GM12878 (cell line): ENCODE measurements around the gene MORC3. TPM values are rescaled to one million over a fixed set of nuclear protein-coding genes. Genes with fewer than 3 reads are reported as not detected.

Experiments
- BHLHE40 ChIP-seq, 2 experiments: fragments of 450-650 bp in 1 of 2; IDR thresholded peaks; 2 replicates each; pipeline ENCODE4 v1.6.1; 2011 to 2017; ENCODE audit warnings: low read depth in 2 of 2, borderline replicate concordance in 1 of 2, improper control_type of control experiment in 1 of 2, low read length in 1 of 2, mild to moderate bottlenecking in 1 of 2
- E2F4 ChIP-seq: IDR thresholded peaks from 2 replicates; pipeline ENCODE4 v1.6.1; 2012; ENCODE audit warnings: low read depth, low read length, improper control_type of control experiment
- EGR1 ChIP-seq, 2 experiments: IDR thresholded peaks; 1 replicate in 1 of 2; 2 replicates in 1 of 2; pipeline ENCODE4 v1.6.1; 2011 to 2012; ENCODE audit warnings: low read depth in 2 of 2, low read length in 2 of 2, borderline replicate concordance in 1 of 2, mild to moderate bottlenecking in 1 of 2, moderate library complexity in 1 of 2
- ELK1 ChIP-seq: IDR thresholded peaks from 2 replicates; pipeline ENCODE4 v1.6.1; 2012; ENCODE audit warnings: low read depth, low read length, improper control_type of control experiment
- ETV6 ChIP-seq, 2 experiments: fragments of 450-650 bp in 1 of 2; IDR thresholded peaks in 1 of 2; conservative IDR thresholded peaks in 1 of 2; 2 replicates each; pipeline ENCODE4 v1.6.1; 2014; ENCODE audit warnings: antibody characterized with exemption in 1 of 2, borderline replicate concordance in 1 of 2, low read depth in 1 of 2, mild to moderate bottlenecking in 1 of 2, moderate library complexity in 1 of 2
- FOS ChIP-seq: IDR thresholded peaks from 3 replicates; pipeline ENCODE4 v1.6.1; 2011; ENCODE audit warnings: borderline replicate concordance; ENCODE audit not compliant: insufficient read length; ENCODE audit errors: extremely low read depth
- GATAD2B ChIP-seq: fragments of 450-650 bp; conservative IDR thresholded peaks from 2 replicates; pipeline ENCODE4 v1.6.1; 2017; ENCODE audit warnings: low read depth, mild to moderate bottlenecking, moderate library complexity
- IKZF1 ChIP-seq: fragments of 450-650 bp; conservative IDR thresholded peaks from 2 replicates; pipeline ENCODE4 v1.6.1; 2017; ENCODE audit warnings: antibody characterized with exemption, mild to moderate bottlenecking
- KLF5 ChIP-seq: fragments of 450-650 bp; IDR thresholded peaks from 2 replicates; pipeline ENCODE4 v1.6.1; 2014; ENCODE audit warnings: mild to moderate bottlenecking; ENCODE audit not compliant: partially characterized antibody
- MAX ChIP-seq: IDR thresholded peaks from 2 replicates; pipeline ENCODE4 v1.6.1; 2012; ENCODE audit warnings: low read depth, low read length, improper control_type of control experiment
- MTA2 ChIP-seq: fragments of 450-650 bp; IDR thresholded peaks from 2 replicates; pipeline ENCODE4 v1.6.1; 2016; ENCODE audit warnings: low read depth, mild to moderate bottlenecking, moderate library complexity
- NR2C2 ChIP-seq: IDR thresholded peaks from 2 replicates; pipeline ENCODE4 v1.6.1; 2011; ENCODE audit warnings: borderline replicate concordance, low read depth; ENCODE audit not compliant: control insufficient read depth, insufficient read length
- RCOR1 ChIP-seq: conservative IDR thresholded peaks from 2 replicates; pipeline ENCODE4 v1.6.1; 2012; ENCODE audit warnings: low read depth, low read length, improper control_type of control experiment
- RELA ChIP-seq: fragments of 450-650 bp; IDR thresholded peaks from 2 replicates; pipeline ENCODE4 v1.8.0; 2014; ENCODE audit warnings: borderline replicate concordance; ENCODE audit not compliant: partially characterized antibody
- SIX5 ChIP-seq: IDR thresholded peaks from 2 replicates; pipeline ENCODE4 v1.6.1; 2011; ENCODE audit warnings: mild to moderate bottlenecking, low read depth, low read length, moderate library complexity; ENCODE audit not compliant: severe bottlenecking
- SUZ12 ChIP-seq: fragments of 200-600 bp; sonication (generic); IDR thresholded peaks from one replicate; pipeline ENCODE4 v1.6.1; 2018; ENCODE audit warnings: antibody characterized with exemption, mild to moderate bottlenecking; ENCODE audit not compliant: unreplicated experiment
- TBL1XR1 ChIP-seq: IDR thresholded peaks from 2 replicates; pipeline ENCODE4 v1.6.1; 2012; ENCODE audit warnings: low read depth, low read length, improper control_type of control experiment
- TCF3 ChIP-seq: IDR thresholded peaks from 2 replicates; pipeline ENCODE4 v1.6.1; 2012; ENCODE audit warnings: low read depth, mild to moderate bottlenecking, low read length, borderline replicate concordance; ENCODE audit not compliant: insufficient read depth
- YBX1 ChIP-seq: fragments of 450-650 bp; IDR thresholded peaks from 2 replicates; pipeline ENCODE4 v1.6.1; 2016; ENCODE audit warnings: antibody characterized with exemption
- ZNF217 ChIP-seq: fragments of 450-650 bp; IDR thresholded peaks from 2 replicates; pipeline ENCODE4 v1.6.1; 2017; ENCODE audit warnings: antibody characterized with exemption, mild to moderate bottlenecking
- ZZZ3 ChIP-seq: IDR thresholded peaks from 2 replicates; pipeline ENCODE4 v1.6.1; 2011; ENCODE audit warnings: low read depth; ENCODE audit not compliant: control insufficient read depth, insufficient read length
- polyA plus RNA-seq, 11 experiments: library from polyadenylated mRNA; depleted of rRNA in 4 of 11; unstranded in 6 of 11; stranded (reverse) in 5 of 11; fragments of >200 nt; fragmentation: Nextera tagmentation in 4 of 11; fragmentation: Illumina TruSeq in 1 of 11; extraction: Ambion mirVana in 4 of 11; extraction: Trizol in 1 of 11; gene quantifications; 1 replicate in 1 of 11; 2 replicates in 10 of 11; pipeline versions ENCODE4 v1.2.1 to v1.2.3, GENCODE V29; 2011 to 2016; ENCODE audit warnings: inconsistent platforms in 2 of 11, missing spikeins in 2 of 11, low read depth in 1 of 11
- total RNA-seq, 4 experiments: library from RNA; depleted of rRNA in 3 of 4; stranded (reverse); fragments of >200 nt in 3 of 4; fragmentation: Illumina TruSeq in 1 of 4; extraction: Trizol in 1 of 4; gene quantifications; 2 replicates each; pipeline versions ENCODE4 v1.2.1 to v1.2.3, GENCODE V29; 2013 to 2021
- TF ChIP-seq, protein P1 (sequence below): IDR thresholded peaks from 2 replicates; pipeline ENCODE4 v1.6.1; 2012; ENCODE audit warnings: improper control_type of control experiment, low read depth, low read length; ENCODE audit not compliant: insufficient replicate concordance

Gene MORC3
- total and polyA plus RNA-seq, 10 of the 15 experiments (the other 5 are each of a cell fraction or from before 2014, with no cell fraction given): 5.5 to 29.9 (median 16.3) TPM

- TF ChIP-seq MAX (no peak), ELK1 (no peak), BHLHE40 (IDR thresholded peaks at IDR 0.05; ENCODE audit: borderline replicate concordance in 1 of 2, low read depth in 2 of 2, low read length in 1 of 2) (peak in 1 of 2 experiments; percentile 33; a peak in 1 of 4 replicates), NR2C2 (no peak), RELA (peak; percentile 39), MTA2 (no peak), E2F4 (peak; percentile 69), TBL1XR1 (no peak), KLF5 (no peak), TCF3 (no peak), ZZZ3 (no peak), FOS (no peak), ZNF217 (no peak), RCOR1 (no peak), GATAD2B (0 out of 2 replicates have a peak, but pooled peaks have one; percentile 67), SIX5 (no peak), IKZF1 (peak; percentile 67), ETV6 (conservative IDR thresholded peaks at IDR 0.05 in 1 of 2, IDR thresholded peaks at IDR 0.05 in 1 of 2; ENCODE audit: borderline replicate concordance in 1 of 2, low read depth in 1 of 2) (no peak), YBX1 (no peak), EGR1 (IDR thresholded peaks at IDR 0.05; ENCODE audit: borderline replicate concordance in 1 of 2, low read depth in 2 of 2, low read length in 2 of 2) (peak; percentile 21 to 93), SUZ12 (no peak)
- TF ChIP-seq, protein P1, sequence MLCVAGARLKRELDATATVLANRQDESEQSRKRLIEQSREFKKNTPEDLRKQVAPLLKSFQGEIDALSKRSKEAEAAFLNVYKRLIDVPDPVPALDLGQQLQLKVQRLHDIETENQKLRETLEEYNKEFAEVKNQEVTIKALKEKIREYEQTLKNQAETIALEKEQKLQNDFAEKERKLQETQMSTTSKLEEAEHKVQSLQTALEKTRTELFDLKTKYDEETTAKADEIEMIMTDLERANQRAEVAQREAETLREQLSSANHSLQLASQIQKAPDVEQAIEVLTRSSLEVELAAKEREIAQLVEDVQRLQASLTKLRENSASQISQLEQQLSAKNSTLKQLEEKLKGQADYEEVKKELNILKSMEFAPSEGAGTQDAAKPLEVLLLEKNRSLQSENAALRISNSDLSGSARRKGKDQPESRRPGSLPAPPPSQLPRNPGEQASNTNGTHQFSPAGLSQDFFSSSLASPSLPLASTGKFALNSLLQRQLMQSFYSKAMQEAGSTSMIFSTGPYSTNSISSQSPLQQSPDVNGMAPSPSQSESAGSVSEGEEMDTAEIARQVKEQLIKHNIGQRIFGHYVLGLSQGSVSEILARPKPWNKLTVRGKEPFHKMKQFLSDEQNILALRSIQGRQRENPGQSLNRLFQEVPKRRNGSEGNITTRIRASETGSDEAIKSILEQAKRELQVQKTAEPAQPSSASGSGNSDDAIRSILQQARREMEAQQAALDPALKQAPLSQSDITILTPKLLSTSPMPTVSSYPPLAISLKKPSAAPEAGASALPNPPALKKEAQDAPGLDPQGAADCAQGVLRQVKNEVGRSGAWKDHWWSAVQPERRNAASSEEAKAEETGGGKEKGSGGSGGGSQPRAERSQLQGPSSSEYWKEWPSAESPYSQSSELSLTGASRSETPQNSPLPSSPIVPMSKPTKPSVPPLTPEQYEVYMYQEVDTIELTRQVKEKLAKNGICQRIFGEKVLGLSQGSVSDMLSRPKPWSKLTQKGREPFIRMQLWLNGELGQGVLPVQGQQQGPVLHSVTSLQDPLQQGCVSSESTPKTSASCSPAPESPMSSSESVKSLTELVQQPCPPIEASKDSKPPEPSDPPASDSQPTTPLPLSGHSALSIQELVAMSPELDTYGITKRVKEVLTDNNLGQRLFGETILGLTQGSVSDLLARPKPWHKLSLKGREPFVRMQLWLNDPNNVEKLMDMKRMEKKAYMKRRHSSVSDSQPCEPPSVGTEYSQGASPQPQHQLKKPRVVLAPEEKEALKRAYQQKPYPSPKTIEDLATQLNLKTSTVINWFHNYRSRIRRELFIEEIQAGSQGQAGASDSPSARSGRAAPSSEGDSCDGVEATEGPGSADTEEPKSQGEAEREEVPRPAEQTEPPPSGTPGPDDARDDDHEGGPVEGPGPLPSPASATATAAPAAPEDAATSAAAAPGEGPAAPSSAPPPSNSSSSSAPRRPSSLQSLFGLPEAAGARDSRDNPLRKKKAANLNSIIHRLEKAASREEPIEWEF: no peak
These were observed 65.4 kb downstream of the MORC3 start, which contains the start of gene CHAF1B (continued) for GRCh38 chr21:36385233-36386030.
